ENCODE data around the gene PI4KA. TPM values are rescaled to one million over a fixed set of nuclear protein-coding genes. Genes with fewer than 3 reads are reported as not detected.
"Not testable (repeated sequence)": the region's sequence is repeated elsewhere in the genome, so short reads cannot be mapped to it uniquely, and the experiment has no call there.

Gene PI4KA
- 10 to 100 TPM; 56.5 to 58.7 (median 57.4) TPM for polyA plus RNA-seq (ENCODE audit: insufficient read length in 3 of 3)

DNA sequence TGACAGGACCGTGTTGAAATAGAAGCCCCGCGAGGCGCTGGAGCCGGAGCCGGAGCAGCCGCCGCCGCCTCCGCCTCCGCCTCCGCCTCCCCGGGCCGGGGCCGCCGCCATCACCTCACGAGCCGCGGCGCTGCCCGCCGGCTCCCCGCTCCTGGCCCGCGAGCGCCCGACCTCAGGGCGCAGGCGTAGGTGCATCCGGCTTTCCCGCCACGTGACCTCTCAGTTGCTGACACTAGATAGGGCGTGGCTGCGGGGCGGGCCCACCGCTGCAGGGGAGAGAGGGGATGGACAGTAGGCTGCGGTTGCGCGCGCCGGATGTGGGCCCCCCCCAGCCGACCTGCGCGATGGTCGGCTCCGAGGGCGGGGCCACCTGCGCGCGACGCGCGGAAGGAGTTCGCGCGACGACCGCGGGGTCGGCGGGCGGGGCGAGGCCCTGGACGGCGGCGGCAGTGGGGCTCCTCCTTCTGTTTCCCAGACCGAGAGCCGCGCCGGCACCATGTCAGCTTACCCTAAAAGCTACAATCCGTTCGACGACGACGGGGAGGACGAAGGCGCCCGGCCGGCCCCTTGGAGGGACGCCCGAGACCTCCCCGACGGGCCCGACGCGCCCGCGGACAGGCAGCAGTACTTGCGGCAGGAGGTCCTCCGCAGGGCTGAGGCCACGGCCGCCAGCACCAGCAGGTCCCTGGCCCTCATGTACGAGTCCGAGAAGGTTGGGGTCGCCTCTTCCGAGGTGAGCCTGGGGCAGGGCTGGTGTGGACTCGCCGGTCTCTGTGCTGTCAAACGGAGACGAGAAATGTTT, at the start of gene PI4KA, which contains the start of gene SNAP29:
PI4KA (minus strand) TSS at position 197 of the 802 bp plus-strand sequence; CDS start at position 111, 86 bp downstream.
SNAP29 (plus strand) TSS at position 393 of the 802 bp plus-strand sequence; CDS start at position 497, 104 bp downstream.
- peak; percentile 83 to 89 (median 87) for DNase-seq (ENCODE audit: low read depth in 3 of 3, low spot score in 2 of 3)

GRCh38 chr22:20906387-20906767, 47.8 kb upstream of the PI4KA start:
- DNase-seq (ENCODE audit: low read depth in 3 of 3, low spot score in 2 of 3), result no peak

DNA sequence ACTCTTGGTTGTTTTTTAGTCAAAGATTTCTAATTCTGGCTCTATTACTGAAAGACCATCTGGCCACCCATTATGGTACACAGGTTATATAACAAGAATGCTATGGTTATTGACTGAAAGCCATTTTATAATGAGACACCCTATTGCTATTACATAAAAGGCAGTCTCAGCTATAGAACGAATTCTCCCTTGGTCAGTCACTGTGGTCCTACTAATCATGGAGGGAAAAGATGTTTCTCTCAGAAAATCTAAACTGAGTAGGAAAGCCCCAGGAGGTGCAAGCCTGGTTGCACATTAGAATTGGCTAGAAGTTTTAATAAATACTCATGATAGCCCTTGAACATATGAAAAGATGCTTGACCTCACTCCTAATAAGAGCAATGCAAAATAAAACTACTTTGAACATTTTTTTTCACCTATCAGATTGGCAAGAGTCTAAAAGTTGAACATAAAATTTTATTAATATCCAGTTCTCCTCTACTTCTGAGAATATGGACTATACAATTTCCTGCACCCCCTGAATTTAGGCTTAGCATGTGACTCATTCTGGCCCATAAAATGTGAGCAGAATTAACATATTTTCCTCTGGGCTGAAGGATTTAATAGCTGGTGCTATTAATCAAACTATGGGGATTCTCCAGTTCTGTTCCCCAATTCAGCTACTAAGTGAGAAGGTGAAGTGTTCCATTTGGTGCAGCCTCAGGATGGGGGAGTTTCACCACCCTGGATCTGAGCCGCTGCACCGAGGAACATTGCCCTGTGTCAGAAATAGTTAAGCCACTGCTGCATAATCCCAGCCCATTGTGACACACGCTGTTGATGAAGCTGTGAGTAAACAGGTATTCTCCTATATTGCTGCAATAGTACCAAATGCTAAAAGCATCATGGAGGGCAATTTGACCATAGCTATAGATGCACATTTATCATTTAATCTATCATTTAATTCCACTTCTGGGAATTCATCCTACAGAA, 47.1 kb upstream of the PI4KA start:
- DNase-seq (ENCODE audit: low read depth in 3 of 3, low spot score in 2 of 3), result no peak

GRCh38 chr22:20904980-20905355, 46.4 kb upstream of the PI4KA start:
- DNase-seq (ENCODE audit: low read depth in 3 of 3, low spot score in 2 of 3), result no peak

- no peak for DNase-seq (ENCODE audit: low read depth in 3 of 3, low spot score in 2 of 3)
Observed at GRCh38 chr22:20904008-20904979, 45.7 kb upstream of the PI4KA start.

- DNase-seq (ENCODE audit: low read depth in 3 of 3, low spot score in 2 of 3), result no peak
Observed at GRCh38 chr22:20903093-20903492, 44.5 kb upstream of the PI4KA start.

GRCh38 chr22:20901093-20902033, 42.8 kb upstream of the PI4KA start:
- not testable (repeated sequence) for DNase-seq (ENCODE audit: low read depth in 3 of 3, low spot score in 2 of 3)

DNA sequence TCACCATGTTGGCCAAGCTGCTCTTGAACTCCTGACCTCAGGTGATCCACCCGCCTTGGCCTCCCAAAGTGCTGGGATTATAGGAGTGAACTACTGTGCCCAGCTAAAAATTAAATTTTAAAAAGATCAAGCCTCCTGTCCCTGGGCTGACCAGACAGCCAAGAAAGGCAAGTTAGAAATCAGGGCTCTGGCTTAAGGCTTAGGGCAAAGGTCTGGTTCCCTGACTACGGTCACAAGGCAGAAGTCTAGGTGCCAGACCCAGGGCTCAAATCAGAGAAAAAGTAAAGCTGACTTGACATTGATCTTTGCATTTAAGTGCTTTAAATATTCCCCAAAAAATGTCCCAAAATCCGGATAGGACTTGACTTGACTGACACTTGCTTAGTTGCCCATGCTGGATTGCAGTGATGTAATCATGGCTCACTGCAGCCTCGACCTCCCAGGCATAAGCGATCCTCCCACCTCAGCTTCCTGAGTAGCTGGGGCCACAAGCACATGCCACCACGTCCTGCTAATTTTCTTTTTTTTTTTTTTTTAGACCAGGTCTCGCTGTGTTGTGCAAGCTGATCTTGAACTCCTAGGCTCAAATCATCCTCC, 41.3 kb upstream of the PI4KA start:
- no peak for DNase-seq (ENCODE audit: low read depth in 3 of 3, low spot score in 2 of 3)

- not testable (repeated sequence) for DNase-seq (ENCODE audit: low read depth in 3 of 3, low spot score in 2 of 3)
Observed at GRCh38 chr22:20897737-20898136, 39.1 kb upstream of the PI4KA start.

GRCh38 chr22:20890975-20891374, 32.4 kb upstream of the PI4KA start:
- DNase-seq (ENCODE audit: low read depth in 3 of 3, low spot score in 2 of 3), result no peak

DNA sequence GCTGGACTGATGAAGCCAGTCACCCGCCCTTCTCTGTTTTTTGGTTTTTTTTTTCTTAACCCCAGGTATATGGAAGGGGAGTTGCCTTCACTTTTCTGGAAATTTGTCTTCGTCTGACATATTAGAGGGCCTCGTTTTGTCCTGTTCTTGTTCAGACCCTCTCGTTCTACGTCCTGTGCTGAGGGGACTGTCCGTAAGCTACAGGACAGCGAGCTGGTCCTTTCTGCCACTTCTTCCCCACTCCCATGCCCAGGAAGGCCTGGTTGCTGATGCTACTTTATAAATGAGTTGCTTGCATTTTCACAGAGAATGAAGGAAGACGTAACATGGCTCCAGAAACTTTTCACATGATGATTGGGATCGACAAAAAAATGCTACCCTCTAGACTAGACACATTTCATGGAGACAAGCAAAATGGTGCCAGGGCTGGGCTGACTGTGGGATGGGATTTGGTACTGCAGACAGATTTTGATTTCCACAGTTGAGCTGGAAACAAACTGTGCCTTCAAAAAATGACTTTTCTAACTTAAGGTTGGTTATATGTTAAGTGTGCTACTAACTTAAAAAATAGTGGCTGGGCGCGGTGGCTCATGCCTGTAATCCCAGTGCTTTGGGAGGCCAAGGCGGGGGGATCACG, 31.4 kb upstream of the PI4KA start:
- DNase-seq (ENCODE audit: low read depth in 3 of 3, low spot score in 2 of 3), result no peak

- DNase-seq (ENCODE audit: low read depth in 3 of 3, low spot score in 2 of 3), result no peak
Observed at GRCh38 chr22:20889025-20889704, 30.6 kb upstream of the PI4KA start.

DNA sequence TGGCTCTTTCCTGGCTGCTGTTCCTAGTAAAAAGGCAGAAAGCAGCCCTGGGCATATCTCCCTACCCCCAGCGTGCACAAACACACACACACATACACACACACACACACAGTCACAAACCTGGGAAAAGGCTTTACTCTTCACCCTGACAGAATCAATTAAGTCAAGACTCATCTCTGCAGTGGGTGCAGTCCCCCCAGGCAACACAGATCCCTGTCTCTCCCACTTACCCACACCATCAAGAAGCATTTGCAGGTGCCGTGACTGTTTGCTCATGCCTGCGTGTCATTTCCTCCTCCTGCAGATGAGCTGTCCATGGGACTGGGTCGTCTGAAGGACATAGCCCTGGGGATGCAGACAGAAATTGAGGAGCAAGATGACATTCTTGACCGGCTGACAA, 28.8 kb upstream of the PI4KA start:
- no peak for DNase-seq (ENCODE audit: low read depth in 3 of 3, low spot score in 2 of 3)

DNA sequence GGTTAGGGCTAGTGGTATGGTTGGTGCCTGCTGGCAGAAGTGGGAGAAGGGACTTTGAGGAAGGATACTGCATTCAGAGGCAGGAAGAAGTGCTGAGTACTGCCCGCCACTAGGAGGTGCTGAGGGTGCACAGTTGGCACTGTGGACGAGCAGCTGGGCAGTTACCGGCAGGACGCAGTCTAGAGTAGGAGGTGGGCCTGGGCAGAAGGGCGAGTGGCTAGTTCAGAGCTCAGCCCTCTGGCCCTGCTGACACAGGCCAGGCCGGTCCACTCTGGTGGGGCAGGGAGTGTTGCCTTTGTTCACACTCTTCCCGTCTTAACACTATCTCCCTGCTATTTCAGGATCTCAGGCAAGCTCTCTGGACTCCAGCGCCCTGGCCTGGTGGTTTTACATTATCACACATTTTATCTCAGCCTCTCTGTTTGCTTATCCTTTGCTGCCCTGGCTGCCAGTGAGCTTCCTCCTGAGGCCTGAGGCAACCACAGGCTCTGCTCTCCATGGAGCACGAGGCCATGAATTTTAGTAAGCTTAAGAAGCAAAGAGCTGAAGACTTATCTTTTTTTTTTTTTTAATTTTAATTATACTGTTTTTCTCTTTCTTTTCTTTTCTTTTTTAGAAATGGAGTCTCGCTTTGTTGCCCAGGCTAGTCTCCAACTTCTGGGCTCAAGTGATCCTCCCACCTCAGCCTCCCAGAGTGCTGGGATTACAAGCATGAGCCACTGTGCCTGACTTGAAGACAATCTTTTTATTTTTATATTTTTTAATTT, 27.1 kb upstream of the PI4KA start:
- DNase-seq (ENCODE audit: low read depth in 3 of 3, low spot score in 2 of 3), result peak in 2 of 3 donors; percentile 36 to 51

DNA sequence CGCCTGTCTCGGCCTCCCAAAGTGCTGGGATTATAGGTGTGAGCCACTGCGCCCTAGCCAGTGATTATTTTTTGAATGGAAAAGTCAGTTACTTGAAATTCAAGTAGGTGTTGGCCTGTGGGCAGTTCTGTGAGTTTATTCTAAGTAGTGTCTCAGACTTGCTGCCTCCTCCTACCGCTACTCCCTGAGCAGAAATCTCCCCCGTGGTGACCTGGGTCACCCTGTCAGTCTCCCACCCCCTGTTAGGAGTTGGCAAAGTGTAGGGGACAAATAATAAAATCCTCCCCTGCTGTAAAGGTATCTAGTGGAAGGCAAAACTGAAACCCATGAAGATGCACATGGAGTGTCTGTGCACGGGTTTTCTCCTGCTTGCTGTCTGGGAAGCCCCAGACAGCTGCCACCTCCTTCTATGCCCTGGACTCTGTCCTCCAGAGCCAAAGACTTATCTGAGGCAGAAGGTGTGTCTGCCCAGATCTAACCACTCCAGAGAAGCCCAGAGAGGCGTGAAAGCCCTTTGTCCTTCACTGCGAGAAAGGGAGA, 26.5 kb upstream of the PI4KA start:
- no peak for DNase-seq (ENCODE audit: low read depth in 3 of 3, low spot score in 2 of 3)

DNA sequence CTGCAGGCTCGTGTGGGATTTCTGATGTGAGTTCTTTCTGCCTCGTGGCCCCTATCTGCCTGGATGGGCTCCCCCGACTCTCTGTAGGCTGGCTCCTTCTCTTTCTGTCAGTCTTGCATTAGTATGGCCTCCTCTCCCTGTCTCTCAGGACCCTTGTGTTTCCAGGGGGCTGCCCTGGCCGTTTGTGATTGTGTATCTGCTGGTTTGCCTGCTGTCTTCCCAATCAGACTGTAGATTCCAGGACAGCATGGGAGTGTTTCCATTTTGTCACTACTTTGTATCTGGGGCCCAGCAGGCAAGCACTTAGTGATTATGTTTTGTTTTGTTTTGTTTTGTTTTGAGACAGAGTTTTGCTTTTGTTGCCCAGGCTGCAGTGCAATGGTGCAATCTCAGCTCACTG, 25.8 kb upstream of the PI4KA start:
- DNase-seq (ENCODE audit: low read depth in 3 of 3, low spot score in 2 of 3), result no peak

GRCh38 chr22:20882855-20883254, 24.2 kb upstream of the PI4KA start:
- DNase-seq (ENCODE audit: low read depth in 3 of 3, low spot score in 2 of 3), result no peak

All from right renal cortex interstitium (tissue), 3 donors.